Neural cell (in vitro differentiated cells): ENCODE results near the gene CDH20. TPM values are rescaled to one million over a fixed set of nuclear protein-coding genes. Genes with fewer than 3 reads are reported as not detected.

Experiments used
- H2AFZ ChIP-seq: fragments of 200-600, 300-800 bp; sonication (generic), shearing (Covaris generic); 2 replicates; pipeline ENCODE4 v1.6.0; 2014; ENCODE audit warnings: low read depth, mild to moderate bottlenecking, antibody characterized with exemption, low read length, moderate library complexity
- H3F3A ChIP-seq: fragments of 200-600 bp; shearing (Covaris generic); 2 replicates; pipeline ENCODE4 v1.6.1; 2016; ENCODE audit warnings: mild to moderate bottlenecking, moderate library complexity, mixed read lengths, antibody characterized with exemption, low read length; ENCODE audit not compliant: insufficient read depth, poor library complexity, severe bottlenecking
- H3K27ac ChIP-seq: fragments of 200-600, 300-800 bp; sonication (generic), shearing (Covaris generic); 2 replicates; pipeline ENCODE4 v1.5.1; 2014; ENCODE audit warnings: mild to moderate bottlenecking, low read length, moderate library complexity
- H3K27me3 ChIP-seq: fragments of 300-800, 200-600 bp; sonication (generic), shearing (Covaris generic); 2 replicates; pipeline ENCODE4 v1.6.0; 2014; ENCODE audit warnings: mild to moderate bottlenecking, low read depth, low read length, moderate library complexity; ENCODE audit not compliant: insufficient read depth
- H3K36me3 ChIP-seq: fragments of 300-800, 200-600 bp; sonication (generic), shearing (Covaris generic); 2 replicates; pipeline ENCODE4 v1.5.1; 2014; ENCODE audit warnings: mild to moderate bottlenecking, antibody characterized with exemption, low read length, moderate library complexity; ENCODE audit not compliant: insufficient read depth
- H3K4me2 ChIP-seq: fragments of 300-800, 200-600 bp; sonication (generic), shearing (Covaris generic); 2 replicates; pipeline ENCODE4 v1.6.0; 2014; ENCODE audit warnings: mild to moderate bottlenecking, low read length
- H3K4me3 ChIP-seq: fragments of 300-800, 200-600 bp; sonication (generic), shearing (Covaris generic); 2 replicates; pipeline ENCODE4 v1.5.1; 2014; ENCODE audit warnings: mild to moderate bottlenecking, low read length, moderate library complexity
- H3K79me2 ChIP-seq: fragments of 200-600 bp; shearing (Covaris generic); replicated peaks from 2 replicates; pipeline ENCODE4 v1.6.0; 2014; ENCODE audit warnings: mild to moderate bottlenecking, low read length, moderate library complexity; ENCODE audit not compliant: insufficient read depth
- H3K9ac ChIP-seq: fragments of 300-800, 200-600 bp; sonication (generic), shearing (Covaris generic); 2 replicates; pipeline ENCODE4 v1.6.1; 2016; ENCODE audit warnings: mild to moderate bottlenecking, low read length, mixed read lengths
- H3K9me2 ChIP-seq: fragments of 200-600 bp; shearing (Covaris generic); 2 replicates; pipeline ENCODE4 v1.6.1; 2016; ENCODE audit warnings: mild to moderate bottlenecking, low read length, mixed read lengths; ENCODE audit not compliant: insufficient read depth
- H3K9me3 ChIP-seq: fragments of 200-600, 300-800 bp; sonication (generic), shearing (Covaris generic); 2 replicates; pipeline ENCODE4 v1.6.1; 2016; ENCODE audit warnings: mild to moderate bottlenecking, mixed run types, low read length, moderate library complexity, mixed read lengths
- H4K20me1 ChIP-seq: fragments of 200-600 bp; shearing (Covaris generic); 2 replicates; pipeline ENCODE4 v1.6.1; 2016; ENCODE audit warnings: mild to moderate bottlenecking, mixed run types; ENCODE audit not compliant: insufficient read depth
- EP300 ChIP-seq: fragments of 450-650 bp; conservative IDR thresholded peaks from 2 replicates; pipeline ENCODE4 v1.6.1; 2014; ENCODE audit warnings: antibody characterized with exemption, mild to moderate bottlenecking, moderate library complexity; ENCODE audit not compliant: poor library complexity, severe bottlenecking
- EZH2 ChIP-seq: fragments of 200-600, 300-800 bp; shearing (Covaris generic), sonication (generic); IDR thresholded peaks from 2 replicates; pipeline ENCODE4 v1.6.1; 2014; ENCODE audit warnings: antibody characterized with exemption, low read length, borderline replicate concordance, mild to moderate bottlenecking; ENCODE audit not compliant: insufficient read depth, poor library complexity, severe bottlenecking
- MXI1 ChIP-seq: fragments of 450-650 bp; conservative IDR thresholded peaks from 2 replicates; pipeline ENCODE4 v1.6.1; 2014; ENCODE audit warnings: antibody characterized with exemption, mild to moderate bottlenecking; ENCODE audit not compliant: poor library complexity, severe bottlenecking
- POLR2AphosphoS5 ChIP-seq: IDR thresholded peaks from 2 replicates; pipeline ENCODE4 v1.6.1; 2012
- RAD21 ChIP-seq: fragments of 450-650 bp; conservative IDR thresholded peaks from 2 replicates; pipeline ENCODE4 v1.6.1; 2014; ENCODE audit warnings: antibody characterized with exemption, mild to moderate bottlenecking, moderate library complexity
- SMC3 ChIP-seq: fragments of 450-650 bp; conservative IDR thresholded peaks from 2 replicates; pipeline ENCODE4 v1.6.1; 2014; ENCODE audit warnings: antibody characterized with exemption, mild to moderate bottlenecking, moderate library complexity; ENCODE audit not compliant: poor library complexity
- TAF1 ChIP-seq: IDR thresholded peaks from 2 replicates; pipeline ENCODE4 v1.6.1; 2012; ENCODE audit warnings: low read depth
- polyA plus RNA-seq: library from polyadenylated mRNA; depleted of rRNA; stranded (reverse); fragments of >200 nt; gene quantifications from 2 replicates; pipeline ENCODE4 v1.2.3, GENCODE V29; 2014
- TF ChIP-seq, protein P1 (sequence below): fragments of 450-650 bp; IDR thresholded peaks from 2 replicates; pipeline ENCODE4 v1.5.1; 2014; ENCODE audit warnings: antibody characterized with exemption, mild to moderate bottlenecking, moderate library complexity; ENCODE audit not compliant: poor library complexity, severe bottlenecking
- TF ChIP-seq, protein P2 (sequence below): IDR thresholded peaks from 2 replicates; pipeline ENCODE4 v1.6.1; 2012; ENCODE audit warnings: borderline replicate concordance

Gene CDH20
- polyA plus RNA-seq, 1 donor from 2014 or later: 1.7 TPM

DNA sequence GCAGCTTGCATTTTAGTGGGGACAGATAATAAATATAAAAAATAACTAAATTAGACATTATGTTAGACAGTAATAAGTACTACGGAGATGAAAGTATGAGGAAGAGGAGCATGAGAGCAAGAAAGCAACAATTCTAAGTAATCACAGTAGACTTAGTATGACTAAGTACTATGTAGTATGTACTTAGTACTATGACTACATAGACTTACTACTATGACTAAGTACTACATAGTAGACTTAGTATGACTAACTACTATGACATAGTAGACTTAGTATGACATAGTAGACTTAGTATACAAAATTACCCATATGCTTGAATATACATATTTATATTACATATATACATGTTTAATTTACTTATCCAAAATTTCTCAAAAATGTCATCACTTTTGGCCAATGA is 29.3 kb downstream of the CDH20 start:
- no peaks in the 10 kb centered on the region for H3K9me2 ChIP-seq
- no peaks in the 10 kb centered on the region for H3K27me3 ChIP-seq
- H3K27ac ChIP-seq: no peak overlapping the region
- H3K36me3 ChIP-seq: no peaks in the 10 kb centered on the region
- H4K20me1 ChIP-seq: no peaks in the 10 kb centered on the region
- no peaks in the 10 kb centered on the region for H3F3A ChIP-seq
- no peak overlapping the region for H2AFZ ChIP-seq
- H3K9me3 ChIP-seq: no peaks in the 10 kb centered on the region
- no peaks in the 10 kb centered on the region for H3K79me2 ChIP-seq
- TF ChIP-seq, protein P1, sequence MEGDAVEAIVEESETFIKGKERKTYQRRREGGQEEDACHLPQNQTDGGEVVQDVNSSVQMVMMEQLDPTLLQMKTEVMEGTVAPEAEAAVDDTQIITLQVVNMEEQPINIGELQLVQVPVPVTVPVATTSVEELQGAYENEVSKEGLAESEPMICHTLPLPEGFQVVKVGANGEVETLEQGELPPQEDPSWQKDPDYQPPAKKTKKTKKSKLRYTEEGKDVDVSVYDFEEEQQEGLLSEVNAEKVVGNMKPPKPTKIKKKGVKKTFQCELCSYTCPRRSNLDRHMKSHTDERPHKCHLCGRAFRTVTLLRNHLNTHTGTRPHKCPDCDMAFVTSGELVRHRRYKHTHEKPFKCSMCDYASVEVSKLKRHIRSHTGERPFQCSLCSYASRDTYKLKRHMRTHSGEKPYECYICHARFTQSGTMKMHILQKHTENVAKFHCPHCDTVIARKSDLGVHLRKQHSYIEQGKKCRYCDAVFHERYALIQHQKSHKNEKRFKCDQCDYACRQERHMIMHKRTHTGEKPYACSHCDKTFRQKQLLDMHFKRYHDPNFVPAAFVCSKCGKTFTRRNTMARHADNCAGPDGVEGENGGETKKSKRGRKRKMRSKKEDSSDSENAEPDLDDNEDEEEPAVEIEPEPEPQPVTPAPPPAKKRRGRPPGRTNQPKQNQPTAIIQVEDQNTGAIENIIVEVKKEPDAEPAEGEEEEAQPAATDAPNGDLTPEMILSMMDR: no peak
- TF ChIP-seq EP300 (no peak), POLR2AphosphoS5 (no peak), EZH2 (no peak), MXI1 (no peak), TAF1 (no peak), SMC3 (no peak), RAD21 (no peak)
- TF ChIP-seq, protein P2, sequence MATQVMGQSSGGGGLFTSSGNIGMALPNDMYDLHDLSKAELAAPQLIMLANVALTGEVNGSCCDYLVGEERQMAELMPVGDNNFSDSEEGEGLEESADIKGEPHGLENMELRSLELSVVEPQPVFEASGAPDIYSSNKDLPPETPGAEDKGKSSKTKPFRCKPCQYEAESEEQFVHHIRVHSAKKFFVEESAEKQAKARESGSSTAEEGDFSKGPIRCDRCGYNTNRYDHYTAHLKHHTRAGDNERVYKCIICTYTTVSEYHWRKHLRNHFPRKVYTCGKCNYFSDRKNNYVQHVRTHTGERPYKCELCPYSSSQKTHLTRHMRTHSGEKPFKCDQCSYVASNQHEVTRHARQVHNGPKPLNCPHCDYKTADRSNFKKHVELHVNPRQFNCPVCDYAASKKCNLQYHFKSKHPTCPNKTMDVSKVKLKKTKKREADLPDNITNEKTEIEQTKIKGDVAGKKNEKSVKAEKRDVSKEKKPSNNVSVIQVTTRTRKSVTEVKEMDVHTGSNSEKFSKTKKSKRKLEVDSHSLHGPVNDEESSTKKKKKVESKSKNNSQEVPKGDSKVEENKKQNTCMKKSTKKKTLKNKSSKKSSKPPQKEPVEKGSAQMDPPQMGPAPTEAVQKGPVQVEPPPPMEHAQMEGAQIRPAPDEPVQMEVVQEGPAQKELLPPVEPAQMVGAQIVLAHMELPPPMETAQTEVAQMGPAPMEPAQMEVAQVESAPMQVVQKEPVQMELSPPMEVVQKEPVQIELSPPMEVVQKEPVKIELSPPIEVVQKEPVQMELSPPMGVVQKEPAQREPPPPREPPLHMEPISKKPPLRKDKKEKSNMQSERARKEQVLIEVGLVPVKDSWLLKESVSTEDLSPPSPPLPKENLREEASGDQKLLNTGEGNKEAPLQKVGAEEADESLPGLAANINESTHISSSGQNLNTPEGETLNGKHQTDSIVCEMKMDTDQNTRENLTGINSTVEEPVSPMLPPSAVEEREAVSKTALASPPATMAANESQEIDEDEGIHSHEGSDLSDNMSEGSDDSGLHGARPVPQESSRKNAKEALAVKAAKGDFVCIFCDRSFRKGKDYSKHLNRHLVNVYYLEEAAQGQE: no peak
- H3K4me3 ChIP-seq: no peak overlapping the region
- no peak overlapping the region for H3K4me2 ChIP-seq
- H3K9ac ChIP-seq: no peak overlapping the region

DNA sequence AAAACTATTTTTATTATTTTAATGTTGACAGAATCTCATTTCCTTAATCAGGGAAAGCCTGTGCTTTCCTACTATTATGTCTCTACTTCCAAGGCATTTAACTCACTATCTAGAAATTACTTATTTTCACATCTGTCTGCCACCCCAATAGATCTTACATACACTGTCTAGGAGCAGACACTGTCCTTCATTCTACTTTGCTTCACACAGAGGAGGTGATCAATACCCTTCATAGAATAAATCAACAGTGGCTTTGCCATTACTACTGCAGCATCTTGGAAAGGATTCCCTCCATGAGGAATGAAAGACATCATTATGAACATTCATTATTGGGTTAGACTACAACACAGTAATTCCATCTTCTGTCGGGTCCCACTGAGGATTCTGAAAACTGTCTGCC is 31.7 kb downstream of the CDH20 start:
- TF ChIP-seq EP300: no peak
- H2AFZ ChIP-seq: no peak overlapping the region
- H3K9ac ChIP-seq: no peak overlapping the region
- no peaks in the 10 kb centered on the region for H3K9me3 ChIP-seq
- H3K4me3 ChIP-seq: no peak overlapping the region
- H3K27me3 ChIP-seq: no peaks in the 10 kb centered on the region
- H3K27ac ChIP-seq: no peak overlapping the region
- no peak overlapping the region for H3K4me2 ChIP-seq
- no peaks in the 10 kb centered on the region for H3K36me3 ChIP-seq
- H3F3A ChIP-seq: no peaks in the 10 kb centered on the region
- H3K79me2 ChIP-seq: no peaks in the 10 kb centered on the region
- no peaks in the 10 kb centered on the region for H4K20me1 ChIP-seq
- no peaks in the 10 kb centered on the region for H3K9me2 ChIP-seq

DNA sequence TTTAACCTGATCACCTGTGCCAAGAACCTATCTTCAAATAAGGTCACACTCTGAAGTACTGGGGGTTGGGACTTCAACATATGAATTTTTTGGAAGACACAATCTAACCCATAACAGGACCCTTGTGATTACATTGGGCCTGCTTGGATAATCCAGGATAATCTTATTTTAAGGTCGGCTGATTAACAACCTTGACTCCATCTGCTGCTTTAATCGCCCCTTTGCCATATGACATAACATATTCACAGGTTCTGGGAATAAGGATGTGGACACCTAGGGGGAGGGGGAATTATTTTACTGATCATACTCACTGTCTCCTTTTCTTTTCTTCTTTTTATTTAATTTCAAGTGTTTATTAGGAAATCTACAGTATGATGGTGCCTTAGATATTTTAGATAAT is 34.8 kb downstream of the CDH20 start:
- Histone ChIP-seq H3F3A (no peaks in the 10 kb centered on the region), H3K4me3 (no peak overlapping the region), H3K4me2 (no peak overlapping the region), H2AFZ (no peak overlapping the region), H3K9me2 (no peaks in the 10 kb centered on the region), H3K36me3 (no peaks in the 10 kb centered on the region), H3K27me3 (no peaks in the 10 kb centered on the region), H3K9ac (no peak overlapping the region), H3K79me2 (no peaks in the 10 kb centered on the region), H3K27ac (no peak overlapping the region), H3K9me3 (no peaks in the 10 kb centered on the region), H4K20me1 (no peaks in the 10 kb centered on the region)
- TF ChIP-seq SMC3 (no peak), POLR2AphosphoS5 (no peak), MXI1 (no peak), RAD21 (no peak), EZH2 (no peak), TAF1 (no peak), EP300 (no peak)
- TF ChIP-seq, protein P1: no peak
- TF ChIP-seq, protein P2: no peak
